Sigmoid colon (tissue), 4 donors: Measurements from ENCODE around the gene CTIF.

Experiments used
- CTCF ChIP-seq, 4 experiments: fragments of 450-650 bp in 3 of 4; fragments of 200-600 bp in 1 of 4; IDR thresholded peaks; one replicate each; pipeline ENCODE4 v1.5.1; 2016 to 2019; ENCODE audit warnings: antibody characterized with exemption in 4 of 4, mild to moderate bottlenecking in 3 of 4, moderate library complexity in 2 of 4
- POLR2AphosphoS5 ChIP-seq, 4 donors: sonication (generic); formaldehyde crosslinking; IDR thresholded peaks; one replicate each; pipeline ENCODE4 v1.6.1; 2017; ENCODE audit warnings: antibody characterized with exemption in 4 of 4

- TF ChIP-seq POLR2AphosphoS5 (IDR thresholded peaks at IDR 0.05), result no peak
- TF ChIP-seq CTCF (IDR thresholded peaks at IDR 0.05), result no peak
Observed at GRCh38 chr18:48778344-48779011, 239.6 kb downstream of the CTIF start.
